Fibroblast of the aortic adventitia (primary cell): ENCODE measurements around the gene SLC31A2. TPM values are rescaled to one million over a fixed set of nuclear protein-coding genes. Genes with fewer than 3 reads are reported as not detected.
A peak's percentile ranks its signal among the peaks of the same experiment; 100 is the strongest.

Experiments
- DNase-seq: peaks from one replicate; pipeline ENCODE4 v3.0.0-alpha.2; 2010; ENCODE audit warnings: low read depth
- H3K4me3 ChIP-seq: 2 replicates; pipeline ENCODE4 v1.5.1; 2011; ENCODE audit warnings: low read depth, mild to moderate bottlenecking, control low read depth, low read length, moderate library complexity
- CTCF ChIP-seq: IDR thresholded peaks from 2 replicates; pipeline ENCODE4 v1.5.1; 2011; ENCODE audit warnings: mild to moderate bottlenecking, low read length, control low read depth, inconsistent platforms; ENCODE audit not compliant: insufficient read depth
- total RNA-seq: library from RNA; depleted of rRNA; stranded (reverse); fragments of >200 nt; gene quantifications from 2 replicates; pipeline ENCODE4 v1.2.3, GENCODE V29; 2012; ENCODE audit warnings: low replicate concordance

Gene SLC31A2
- total RNA-seq, 1 donor: 8.0 TPM

- no peak for TF ChIP-seq CTCF
- no peak overlapping the region for H3K4me3 ChIP-seq
- DNase-seq: no peak
These were observed 12.2 kb downstream of the SLC31A2 start for GRCh38 chr9:113163001-113163400.

GRCh38 chr9:113164536-113165300, 13.9 kb downstream of the SLC31A2 start:
- H3K4me3 ChIP-seq: no peak overlapping the region
- peak; percentile 71 for DNase-seq
- no peak for TF ChIP-seq CTCF

- H3K4me3 ChIP-seq: no peak overlapping the region
- TF ChIP-seq CTCF: no peak
- no peak for DNase-seq
These were observed 15.2 kb downstream of the SLC31A2 start for GRCh38 chr9:113166039-113166438.

GRCh38 chr9:113168809-113169208, 18.0 kb downstream of the SLC31A2 start:
- H3K4me3 ChIP-seq: no peak overlapping the region
- TF ChIP-seq CTCF: no peak
- DNase-seq: no peak

- no peak overlapping the region for H3K4me3 ChIP-seq
- no peak for TF ChIP-seq CTCF
- DNase-seq: no peak
These were observed 22.5 kb downstream of the SLC31A2 start for GRCh38 chr9:113173341-113173740.

- no peak for DNase-seq
- H3K4me3 ChIP-seq: no peak overlapping the region
- no peak for TF ChIP-seq CTCF
These were observed 26.0 kb downstream of the SLC31A2 start for GRCh38 chr9:113176803-113177202.

GRCh38 chr9:113177251-113177650, 26.4 kb downstream of the SLC31A2 start:
- TF ChIP-seq CTCF: no peak
- no peak for DNase-seq
- H3K4me3 ChIP-seq: no peak overlapping the region
